Mesothelial cell of epicardium (in vitro differentiated cells): ENCODE results near the gene DYSF. TPM values are rescaled to one million over a fixed set of nuclear protein-coding genes. Genes with fewer than 3 reads are reported as not detected.

Experiments used
- DNase-seq, 2 experiments: peaks; one replicate each; pipeline ENCODE4 v3.0.0; 2021; ENCODE audit warnings: low spot score in 2 of 2; ENCODE audit not compliant: unreplicated experiment in 2 of 2
- H3K27ac Mint-ChIP-seq: 2 replicates; pipeline ENCODE4 v1.8.0; 2021; ENCODE audit warnings: mixed read lengths
- H3K27me3 Mint-ChIP-seq: 2 replicates; pipeline ENCODE4 v1.8.0; 2021; ENCODE audit warnings: low read depth, mixed read lengths
- H3K36me3 Mint-ChIP-seq: 2 replicates; pipeline ENCODE4 v1.8.0; 2021; ENCODE audit warnings: mixed read lengths
- H3K4me1 Mint-ChIP-seq: 2 replicates; pipeline ENCODE4 v1.8.0; 2021; ENCODE audit warnings: mixed read lengths
- H3K4me3 Mint-ChIP-seq: 2 replicates; pipeline ENCODE4 v1.8.0; 2021; ENCODE audit warnings: mild to moderate bottlenecking, moderate library complexity, mixed read lengths
- H3K9me3 Mint-ChIP-seq: 2 replicates; pipeline ENCODE4 v1.8.0; 2021; ENCODE audit warnings: mixed read lengths
- CTCF ChIP-seq: fragments of 200-600 bp; sonication (generic); IDR thresholded peaks from one replicate; pipeline ENCODE4 v1.5.0; 2021; ENCODE audit warnings: antibody characterized with exemption; ENCODE audit not compliant: unreplicated experiment
- total RNA-seq: library from RNA; stranded (reverse); gene quantifications from 3 replicates; pipeline ENCODE4 v1.2.1, GENCODE V29; 2021

The DYSF gene
- total RNA-seq, 1 donor from 2014 or later: 0.96 TPM

GRCh38 chr2:71502941-71503738, 49.8 kb downstream of the DYSF start:
- Mint-ChIP-seq H3K4me3 (no peak overlapping the region), H3K36me3 (no peaks in the 10 kb centered on the region), H3K27ac (no peak overlapping the region), H3K27me3 (no peaks in the 10 kb centered on the region), H3K4me1 (peaks cover 8% of the 10 kb centered on the region), H3K9me3 (no peaks in the 10 kb centered on the region)
- DNase-seq: peak in 1 of 2 experiments; percentile 10
- no peak for TF ChIP-seq CTCF

- DNase-seq: peak in 1 of 2 experiments; percentile 8
- no peaks in the 10 kb centered on the region for H3K9me3 Mint-ChIP-seq
- H3K4me3 Mint-ChIP-seq: no peak overlapping the region
- H3K27ac Mint-ChIP-seq: no peak overlapping the region
- H3K27me3 Mint-ChIP-seq: no peaks in the 10 kb centered on the region
- TF ChIP-seq CTCF: no peak
- H3K36me3 Mint-ChIP-seq: no peaks in the 10 kb centered on the region
- peaks cover 8% of the 10 kb centered on the region for H3K4me1 Mint-ChIP-seq
Observed at GRCh38 chr2:71503837-71504236, 50.5 kb downstream of the DYSF start.

- no peaks in the 10 kb centered on the region for H3K9me3 Mint-ChIP-seq
Observed at GRCh38 chr2:71504611-71505010, 51.2 kb downstream of the DYSF start.

GRCh38 chr2:71505086-71505769, 51.9 kb downstream of the DYSF start:
- peak; percentile 25 to 51 for DNase-seq
- H3K27ac Mint-ChIP-seq: no peak overlapping the region
- no peaks in the 10 kb centered on the region for H3K9me3 Mint-ChIP-seq
- peaks cover 2% of the 10 kb centered on the region for H3K27me3 Mint-ChIP-seq
- no peaks in the 10 kb centered on the region for H3K36me3 Mint-ChIP-seq
- no peak for TF ChIP-seq CTCF
- H3K4me1 Mint-ChIP-seq: peaks cover 8% of the 10 kb centered on the region
- no peak overlapping the region for H3K4me3 Mint-ChIP-seq

More at GRCh38 chr2:71504611-71505010, 51.2 kb downstream of the DYSF start:
- H3K4me1 Mint-ChIP-seq: peaks cover 8% of the 10 kb centered on the region
- DNase-seq: no peak
- no peak overlapping the region for H3K27ac Mint-ChIP-seq
- no peaks in the 10 kb centered on the region for H3K27me3 Mint-ChIP-seq
- no peak overlapping the region for H3K4me3 Mint-ChIP-seq
- TF ChIP-seq CTCF: no peak
- no peaks in the 10 kb centered on the region for H3K36me3 Mint-ChIP-seq

GRCh38 chr2:71505770-71506140, 52.4 kb downstream of the DYSF start:
- Mint-ChIP-seq H3K4me1 (peaks cover 8% of the 10 kb centered on the region), H3K36me3 (no peaks in the 10 kb centered on the region), H3K27me3 (peaks cover 2% of the 10 kb centered on the region), H3K4me3 (no peak overlapping the region), H3K9me3 (no peaks in the 10 kb centered on the region), H3K27ac (no peak overlapping the region)
- peak in 1 of 2 experiments; percentile 5 for DNase-seq
- TF ChIP-seq CTCF: no peak
